GM18508 (cell line): ENCODE results near the gene KRTAP19-5.
"Not testable (repeated sequence)": the region's sequence is repeated elsewhere in the genome, so short reads cannot be mapped to it uniquely, and the experiment has no call there.

Source experiments
- ATAC-seq: cut with Tn5 transposase; IDR thresholded peaks from one replicate; pipeline ENCODE4 v1.9.1; 2021; ENCODE audit warnings: moderate number of reproducible peaks; ENCODE audit not compliant: insufficient read depth, unreplicated experiment

The KRTAP19-5 gene

GRCh38 chr21:30502041-30502440 is at the start of gene KRTAP19-5:
Gene KRTAP19-5, minus strand, starts transcription at chr21:30502141. Its CDS starts 51 bp downstream, at chr21:30502090.
- ATAC-seq, result no peak

- no peak for ATAC-seq
Observed at GRCh38 chr21:30541764-30542163, 39.8 kb upstream of the KRTAP19-5 start, which contains the start of gene KRTAP19-6. Gene KRTAP19-6, minus strand, starts transcription at chr21:30541864. Its CDS starts 31 bp downstream, at chr21:30541833.

- no peak for ATAC-seq
Observed at GRCh38 chr21:30518876-30519275, 16.9 kb upstream of the KRTAP19-5 start.

GRCh38 chr21:30515681-30516080 is 13.7 kb upstream of the KRTAP19-5 start:
- no peak for ATAC-seq

- not testable (repeated sequence) for ATAC-seq
Observed at GRCh38 chr21:30505621-30506205, 3.8 kb upstream of the KRTAP19-5 start.

GRCh38 chr21:30497065-30497464 is 4.9 kb downstream of the KRTAP19-5 start, which contains the start of gene KRTAP19-4:
Gene KRTAP19-4, minus strand, starts transcription at chr21:30497165. Its CDS starts 55 bp downstream, at chr21:30497110.
- no peak for ATAC-seq

- no peak for ATAC-seq
Observed at GRCh38 chr21:30491963-30492428, 9.9 kb downstream of the KRTAP19-5 start, which contains the start of gene KRTAP19-3. Gene KRTAP19-3, minus strand, starts transcription at chr21:30492013. Its CDS starts 56 bp downstream, at chr21:30491957.

GRCh38 chr21:30487336-30487735 is 14.6 kb downstream of the KRTAP19-5 start, which contains the start of gene KRTAP19-2:
Gene KRTAP19-2, minus strand, starts transcription at chr21:30487436. Its CDS starts 88 bp downstream, at chr21:30487348.
- no peak for ATAC-seq

GRCh38 chr21:30486180-30486579 is 15.8 kb downstream of the KRTAP19-5 start:
- no peak for ATAC-seq

GRCh38 chr21:30482130-30482529 is 19.8 kb downstream of the KRTAP19-5 start:
- ATAC-seq, result no peak

GRCh38 chr21:30480145-30480544 is 21.8 kb downstream of the KRTAP19-5 start, which contains the start of gene KRTAP19-1:
Gene KRTAP19-1, minus strand, starts transcription at chr21:30480367. Its CDS starts 50 bp downstream, at chr21:30480317.
- no peak for ATAC-seq

- no peak for ATAC-seq
Observed at GRCh38 chr21:30479259-30479658, 22.7 kb downstream of the KRTAP19-5 start.

GRCh38 chr21:30478004-30478403 is 23.9 kb downstream of the KRTAP19-5 start:
- ATAC-seq, result no peak

- ATAC-seq, result no peak
Observed at GRCh38 chr21:30468900-30469714, 32.8 kb downstream of the KRTAP19-5 start.

GRCh38 chr21:30463713-30464112 is 38.2 kb downstream of the KRTAP19-5 start:
- no peak for ATAC-seq
